LHCN-M2 (cell line): Measurements from ENCODE around the gene GRM3. TPM values are rescaled to one million over a fixed set of nuclear protein-coding genes. Genes with fewer than 3 reads are reported as not detected.

Experiments used
- DNase-seq: peaks from one replicate; pipeline ENCODE4 v3.0.0-alpha.2; 2012; ENCODE audit warnings: low read depth
- total RNA-seq: library from RNA; depleted of rRNA; stranded (reverse); fragments of >200 nt; gene quantifications from 2 replicates; pipeline ENCODE4 v1.2.3, GENCODE V29; 2014

GRM3 gene
- total RNA-seq, 1 experiment from 2014 or later, result not detected

- no peak for DNase-seq
Measured at GRCh38 chr7:86786376-86786775, 142.7 kb downstream of the GRM3 start.

GRCh38 chr7:86788948-86789347 is 145.2 kb downstream of the GRM3 start:
- no peak for DNase-seq

GRCh38 chr7:86790383-86790782 is 146.7 kb downstream of the GRM3 start:
- DNase-seq, result no peak

- no peak for DNase-seq
Measured at GRCh38 chr7:86792260-86792659, 148.6 kb downstream of the GRM3 start.

- no peak for DNase-seq
Measured at GRCh38 chr7:86793136-86793535, 149.4 kb downstream of the GRM3 start.

- no peak for DNase-seq
Measured at GRCh38 chr7:86814661-86815379, 171.1 kb downstream of the GRM3 start.

GRCh38 chr7:86815556-86815955 is 171.8 kb downstream of the GRM3 start:
- DNase-seq, result no peak

- no peak for DNase-seq
Measured at GRCh38 chr7:86818903-86819302, 175.2 kb downstream of the GRM3 start.

- DNase-seq, result no peak
Measured at GRCh38 chr7:86823769-86824168, 180.1 kb downstream of the GRM3 start.

- no peak for DNase-seq
Measured at GRCh38 chr7:86825264-86825663, 181.6 kb downstream of the GRM3 start.

GRCh38 chr7:86826948-86827347 is 183.2 kb downstream of the GRM3 start:
- no peak for DNase-seq

- no peak for DNase-seq
Measured at GRCh38 chr7:86833360-86833759, 189.7 kb downstream of the GRM3 start.

- no peak for DNase-seq
Measured at GRCh38 chr7:86837235-86837634, 193.5 kb downstream of the GRM3 start.

GRCh38 chr7:86844608-86845007 is 200.9 kb downstream of the GRM3 start:
- DNase-seq, result no peak

GRCh38 chr7:86846494-86847190 is 202.9 kb downstream of the GRM3 start:
- DNase-seq, result no peak

GRCh38 chr7:86848226-86848625 is 204.5 kb downstream of the GRM3 start:
- no peak for DNase-seq

- no peak for DNase-seq
Measured at GRCh38 chr7:86851566-86851965, 207.9 kb downstream of the GRM3 start.

GRCh38 chr7:86863452-86863851 is 219.7 kb downstream of the GRM3 start:
- DNase-seq, result no peak

- no peak for DNase-seq
Measured at GRCh38 chr7:86867163-86867762, 223.6 kb downstream of the GRM3 start.

- no peak for DNase-seq
Measured at GRCh38 chr7:86876146-86876545, 232.4 kb downstream of the GRM3 start.

GRCh38 chr7:86884152-86884551 is 240.4 kb downstream of the GRM3 start:
- DNase-seq, result no peak

GRCh38 chr7:86889501-86889900 is 245.8 kb downstream of the GRM3 start:
- DNase-seq, result no peak

GRCh38 chr7:86898171-86898570 is 254.5 kb downstream of the GRM3 start:
- no peak for DNase-seq
